CD4-positive, alpha-beta T cell (primary cell): Measurements from ENCODE around the gene SERPINA4. TPM values are rescaled to one million over a fixed set of nuclear protein-coding genes. Genes with fewer than 3 reads are reported as not detected.

Experiments
- ATAC-seq: fragments of 200-7000 bp; cut with Tn5 transposase; one replicate; pipeline ENCODE4 v1.10.0; 2022; ENCODE audit warnings: mild to moderate bottlenecking; ENCODE audit not compliant: poor library complexity
- CTCF ChIA-PET: fragments of 350-600 bp; sonication (Branson Sonifier 250); formaldehyde crosslinking; loops from one replicate; lab custom pipeline; 2021; ENCODE audit warnings: antibody characterized with exemption, inconsistent platforms; lab: Charles Lee
- POLR2A ChIA-PET: fragments of 350-600 bp; sonication (Branson Sonifier 250); formaldehyde crosslinking; loops from one replicate; lab custom pipeline; 2021; ENCODE audit warnings: antibody characterized with exemption, inconsistent platforms; lab: Charles Lee
- DNase-seq, 14 experiments: peaks; one replicate each; pipeline ENCODE4 v3.0.0-alpha.2; 2013 to 2020; ENCODE audit warnings: mixed read lengths in 2 of 14
- H3K27ac ChIP-seq, 2 donors: one replicate each; pipeline versions ENCODE4 v1.5.1 to v1.7.0; 2013; ENCODE audit warnings: low read length in 2 of 2, low read depth in 1 of 2, mild to moderate bottlenecking in 1 of 2
- H3K27me3 ChIP-seq, 2 experiments: 1 replicate in 1 of 2; 2 replicates in 1 of 2; pipeline versions ENCODE4 v1.6.1 to v1.7.0; 2013; ENCODE audit warnings: low read length in 2 of 2, control low read depth in 1 of 2, mild to moderate bottlenecking in 1 of 2, moderate library complexity in 1 of 2; ENCODE audit not compliant: insufficient read depth in 2 of 2, control insufficient read depth in 1 of 2
- H3K36me3 ChIP-seq: one replicate; pipeline ENCODE4 v1.6.1; 2013; ENCODE audit warnings: low read length, control low read depth; ENCODE audit not compliant: insufficient read depth
- H3K4me1 ChIP-seq: one replicate; pipeline ENCODE4 v1.6.1; 2013; ENCODE audit warnings: low read length, control low read depth; ENCODE audit not compliant: insufficient read depth
- H3K4me3 ChIP-seq: one replicate; pipeline ENCODE4 v1.5.1; 2013; ENCODE audit warnings: mild to moderate bottlenecking, low read length, moderate library complexity
- H3K9me3 ChIP-seq, 2 experiments: 1 replicate in 1 of 2; 2 replicates in 1 of 2; pipeline versions ENCODE4 v1.6.1 to v1.7.0; 2013; ENCODE audit warnings: low read length in 2 of 2, mild to moderate bottlenecking in 2 of 2, control low read depth in 1 of 2, moderate library complexity in 1 of 2; ENCODE audit not compliant: control insufficient read depth in 1 of 2, insufficient read depth in 1 of 2
- H3K27ac Mint-ChIP-seq: one replicate; pipeline ENCODE4 v1.8.0; 2020; ENCODE audit warnings: mixed read lengths
- H3K27me3 Mint-ChIP-seq: one replicate; pipeline ENCODE4 v1.8.0; 2021; ENCODE audit warnings: mixed read lengths
- H3K36me3 Mint-ChIP-seq: one replicate; pipeline ENCODE4 v1.8.0; 2021; ENCODE audit warnings: low read depth, mixed read lengths
- H3K4me1 Mint-ChIP-seq: one replicate; pipeline ENCODE4 v1.8.0; 2021; ENCODE audit warnings: low read depth, mixed read lengths
- H3K4me3 Mint-ChIP-seq: one replicate; pipeline ENCODE4 v1.8.0; 2020; ENCODE audit warnings: mild to moderate bottlenecking, mixed read lengths
- H3K9me3 Mint-ChIP-seq: one replicate; pipeline ENCODE4 v1.8.0; 2020; ENCODE audit warnings: mixed read lengths
- intact Hi-C, 2 experiments: fragments of 100-400 bp; cut with DNase I in 1 of 2; cut with micrococcal nuclease in 1 of 2; formaldehyde crosslinking; loops; one replicate each; pipeline versions ENCODE4 v1.15.1 to v1.9.0; 2023 to 2025; cut with DNase I, micrococcal nuclease
- polyA plus RNA-seq, 2 donors: library from polyadenylated mRNA; unstranded; fragments of 120-200 nt; gene quantifications; one replicate each; pipeline ENCODE4 v1.2.1, GENCODE V29; 2013
- total RNA-seq, 174 experiments: library from RNA in 2 of 174; stranded (reverse) in 2 of 174; gene quantifications; one replicate each; pipeline ENCODE4 v1.2.3 and lab custom pipeline; 2021 to 2026
- TF ChIP-seq, protein P1 (sequence below): fragments of 200-600 bp; IDR thresholded peaks from one replicate; pipeline ENCODE4 v1.8.0; 2022; ENCODE audit warnings: antibody characterized with exemption, mild to moderate bottlenecking

SERPINA4 gene, protein sequence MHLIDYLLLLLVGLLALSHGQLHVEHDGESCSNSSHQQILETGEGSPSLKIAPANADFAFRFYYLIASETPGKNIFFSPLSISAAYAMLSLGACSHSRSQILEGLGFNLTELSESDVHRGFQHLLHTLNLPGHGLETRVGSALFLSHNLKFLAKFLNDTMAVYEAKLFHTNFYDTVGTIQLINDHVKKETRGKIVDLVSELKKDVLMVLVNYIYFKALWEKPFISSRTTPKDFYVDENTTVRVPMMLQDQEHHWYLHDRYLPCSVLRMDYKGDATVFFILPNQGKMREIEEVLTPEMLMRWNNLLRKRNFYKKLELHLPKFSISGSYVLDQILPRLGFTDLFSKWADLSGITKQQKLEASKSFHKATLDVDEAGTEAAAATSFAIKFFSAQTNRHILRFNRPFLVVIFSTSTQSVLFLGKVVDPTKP
- total RNA-seq = not detected
- not detected for polyA plus RNA-seq (2013, experiment 1 of 2)
- not detected for polyA plus RNA-seq (2013, experiment 2 of 2)
- total RNA-seq (lab: John Stamatoyannopoulos, UW) = 0 to 0.06 (median 0) reads per million in 172 experiments

DNA sequence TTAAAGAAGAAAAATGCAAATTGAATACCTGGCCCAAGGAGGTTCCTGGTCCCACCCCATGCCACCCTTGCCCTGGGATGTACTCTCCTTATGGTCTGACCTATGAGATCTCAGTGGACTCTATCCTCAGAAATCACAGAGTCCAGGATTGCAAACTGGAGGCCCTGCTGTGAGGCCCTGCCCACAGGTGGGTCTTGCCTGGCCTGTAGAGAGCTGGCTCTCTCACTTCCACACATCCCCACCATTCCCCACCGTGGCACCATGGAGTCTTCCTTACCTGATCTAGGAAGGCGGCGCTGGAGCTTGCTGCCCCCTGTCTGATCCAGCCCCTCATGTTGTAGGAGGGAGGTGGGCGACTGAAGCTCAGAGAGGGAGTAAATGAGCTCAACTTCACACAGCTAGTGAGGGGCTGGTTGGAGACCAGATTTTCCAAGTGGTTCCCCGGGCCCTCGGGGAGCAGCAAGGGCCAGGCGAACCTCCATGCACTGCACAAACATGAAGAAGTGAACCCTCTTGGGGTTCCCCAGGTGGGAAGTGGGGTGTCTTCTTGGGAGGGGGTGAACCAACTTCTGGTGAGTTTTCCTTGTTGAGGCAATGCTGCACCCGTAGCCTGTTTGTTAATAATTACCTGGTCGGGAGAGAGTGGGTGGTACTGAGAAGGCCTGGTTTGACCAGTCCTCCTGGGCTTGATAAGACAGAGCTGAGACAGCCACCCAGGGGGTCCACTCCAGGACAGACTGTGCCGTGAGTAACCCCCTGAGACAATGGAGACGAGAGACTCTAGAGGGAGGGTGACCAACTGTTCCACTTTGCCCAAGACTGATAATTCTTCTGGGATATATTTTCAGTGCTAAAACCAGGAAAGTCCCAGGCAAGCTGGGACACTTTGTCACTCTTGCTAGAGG lies at the start of gene SERPINA4:
Gene SERPINA4, plus strand, starts transcription at position 692 of the 905 bp plus-strand sequence. CDS start 2,041 bp downstream, outside the sequence.
- Mint-ChIP-seq H3K36me3 (no peaks in the 10 kb centered on the region), H3K27ac (no peak within 1 kb of the TSS), H3K9me3 (no peaks in the 10 kb centered on the region), H3K4me3 (no peak within 1 kb of the TSS), H3K27me3 (peaks cover 48% of the 10 kb centered on the region), H3K4me1 (no peaks in the 10 kb centered on the region)
- H3K27ac ChIP-seq = no peak within 1 kb of the TSS
- no peaks in the 10 kb centered on the region for H3K4me1 ChIP-seq
- H3K4me3 ChIP-seq = no peak within 1 kb of the TSS
- ATAC-seq (no peak), DNase-seq (no peak)
- intact Hi-C loops = no loop called here
- POLR2A ChIA-PET = no interaction called here
- no peaks in the 10 kb centered on the region for H3K36me3 ChIP-seq
- TF ChIP-seq, protein P1, sequence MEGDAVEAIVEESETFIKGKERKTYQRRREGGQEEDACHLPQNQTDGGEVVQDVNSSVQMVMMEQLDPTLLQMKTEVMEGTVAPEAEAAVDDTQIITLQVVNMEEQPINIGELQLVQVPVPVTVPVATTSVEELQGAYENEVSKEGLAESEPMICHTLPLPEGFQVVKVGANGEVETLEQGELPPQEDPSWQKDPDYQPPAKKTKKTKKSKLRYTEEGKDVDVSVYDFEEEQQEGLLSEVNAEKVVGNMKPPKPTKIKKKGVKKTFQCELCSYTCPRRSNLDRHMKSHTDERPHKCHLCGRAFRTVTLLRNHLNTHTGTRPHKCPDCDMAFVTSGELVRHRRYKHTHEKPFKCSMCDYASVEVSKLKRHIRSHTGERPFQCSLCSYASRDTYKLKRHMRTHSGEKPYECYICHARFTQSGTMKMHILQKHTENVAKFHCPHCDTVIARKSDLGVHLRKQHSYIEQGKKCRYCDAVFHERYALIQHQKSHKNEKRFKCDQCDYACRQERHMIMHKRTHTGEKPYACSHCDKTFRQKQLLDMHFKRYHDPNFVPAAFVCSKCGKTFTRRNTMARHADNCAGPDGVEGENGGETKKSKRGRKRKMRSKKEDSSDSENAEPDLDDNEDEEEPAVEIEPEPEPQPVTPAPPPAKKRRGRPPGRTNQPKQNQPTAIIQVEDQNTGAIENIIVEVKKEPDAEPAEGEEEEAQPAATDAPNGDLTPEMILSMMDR = no peak
- CTCF ChIA-PET = no interaction called here
- peaks cover 0 to 5% of the 10 kb centered on the region in 2 experiments for H3K27me3 ChIP-seq
- H3K9me3 ChIP-seq = peaks cover 0 to 9% of the 10 kb centered on the region in 2 experiments

DNA sequence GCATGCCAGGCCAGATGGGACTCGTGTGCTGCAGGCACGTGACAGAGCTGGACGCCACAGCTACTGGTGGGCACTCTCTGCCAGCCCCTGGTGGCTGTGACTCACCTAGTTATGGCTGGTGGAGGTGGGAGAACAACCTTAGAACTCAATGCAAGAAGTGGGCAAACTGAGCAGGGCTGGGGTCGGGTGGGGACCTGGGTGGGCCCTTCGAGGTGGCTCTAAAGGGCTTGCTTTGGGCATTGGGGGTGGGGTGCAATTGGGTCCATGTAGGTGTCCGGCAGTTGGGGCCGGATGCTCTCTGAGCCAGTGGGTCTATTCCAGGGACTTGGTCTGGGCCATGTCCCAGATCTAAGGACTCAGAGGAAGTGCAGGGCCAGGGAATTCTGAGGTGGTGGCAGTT lies 46.9 kb upstream of the SERPINA4 start:
- DNase-seq (no peak), ATAC-seq (no peak)
- Mint-ChIP-seq H3K4me3 (no peak overlapping the region), H3K27me3 (peaks cover 16% of the 10 kb centered on the region), H3K36me3 (no peaks in the 10 kb centered on the region), H3K27ac (no peak overlapping the region), H3K9me3 (peaks cover 3% of the 10 kb centered on the region), H3K4me1 (no peaks in the 10 kb centered on the region)
- no peak overlapping the region for H3K27ac ChIP-seq
- ChIA-PET POLR2A (no interaction called here), CTCF (no interaction called here)
- intact Hi-C loops = no loop called here
- TF ChIP-seq, protein P1 = no peak
- no peak overlapping the region for H3K4me3 ChIP-seq
- no peaks in the 10 kb centered on the region for H3K36me3 ChIP-seq
- peaks cover 0 to 10% of the 10 kb centered on the region in 2 experiments for H3K9me3 ChIP-seq
- H3K27me3 ChIP-seq = no peaks in the 10 kb centered on the region
- H3K4me1 ChIP-seq = no peaks in the 10 kb centered on the region

DNA sequence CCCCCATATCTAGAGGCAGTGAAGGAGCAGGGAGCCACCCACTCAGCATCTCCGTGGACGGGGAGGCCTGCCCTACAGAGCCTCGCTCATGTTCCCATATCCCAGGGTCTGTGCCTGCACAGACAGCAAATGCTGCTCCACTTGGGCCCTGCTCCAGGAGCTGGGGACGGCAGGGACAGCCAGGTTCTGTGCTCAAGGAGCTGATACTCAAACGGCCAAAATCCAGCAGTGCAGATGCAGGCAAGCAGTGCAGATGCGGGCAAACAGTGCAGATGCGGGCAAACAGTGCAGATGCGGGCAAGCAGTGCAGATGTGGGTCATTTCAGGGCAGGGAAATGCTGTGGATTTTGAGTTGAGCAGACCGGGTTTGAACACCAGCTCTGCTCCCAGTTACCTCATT lies 45.8 kb upstream of the SERPINA4 start:
- ChIA-PET POLR2A (no interaction called here), CTCF (no interaction called here)
- Mint-ChIP-seq H3K36me3 (no peaks in the 10 kb centered on the region), H3K27ac (no peak overlapping the region), H3K9me3 (peaks cover 3% of the 10 kb centered on the region), H3K27me3 (peaks cover 16% of the 10 kb centered on the region), H3K4me3 (no peak overlapping the region), H3K4me1 (no peaks in the 10 kb centered on the region)
- Histone ChIP-seq H3K9me3 (peaks cover 0 to 17% of the 10 kb centered on the region in 2 experiments), H3K27ac (no peak overlapping the region), H3K4me3 (no peak overlapping the region), H3K36me3 (no peaks in the 10 kb centered on the region), H3K4me1 (no peaks in the 10 kb centered on the region), H3K27me3 (no peaks in the 10 kb centered on the region)
- DNase-seq (no peak), ATAC-seq (no peak)
- intact Hi-C loops = no loop called here
- TF ChIP-seq, protein P1 = no peak
